Measurements from ENCODE around the gene XXYLT1. TPM values are rescaled to one million over a fixed set of nuclear protein-coding genes. Genes with fewer than 3 reads are reported as not detected.
A peak's percentile ranks its signal among the peaks of the same experiment; 100 is the strongest.

Gene XXYLT1
- polyA plus RNA-seq, 2 of the 4 experiments (the other 2 are of a cell fraction): 11.9 to 12.0 TPM

GRCh38 chr3:195101927-195102608, 168.9 kb downstream of the XXYLT1 start:
- Histone ChIP-seq H3K4me2 (peak overlapping the region; percentile 9; the same call in 1 of the 3 replicates), H3K9me3 (no peaks in the 10 kb centered on the region), H3K27ac (peak overlapping the region; percentile 53 to 89), H3K4me3 (no peak overlapping the region), H3K4me1 (peaks cover 55% of the 10 kb centered on the region)
- FAIRE-seq (no peak), DNase-seq (ENCODE audit: low read depth in 1 of 2, low spot score in 1 of 2) (no peak), ATAC-seq (no peak)
- ChIA-PET POLR2A (no interaction called here), CTCF (no interaction called here)
- TF ChIP-seq ZNF302 (CRISPR knock-in tag; IDR thresholded peaks at IDR 0.05): no peak
- TF ChIP-seq RAD21 (conservative IDR thresholded peaks at IDR 0.05 in 1 of 2, IDR thresholded peaks at IDR 0.05 in 1 of 2): no peak
- TF ChIP-seq ZFP36 (IDR thresholded peaks at IDR 0.05; ENCODE audit: borderline replicate concordance, partially characterized antibody): no peak
- TF ChIP-seq CBX2 (IDR thresholded peaks at IDR 0.05; ENCODE audit: borderline replicate concordance, low read depth): no peak
- TF ChIP-seq KDM1A (IDR thresholded peaks at IDR 0.05; ENCODE audit: low read depth): no peak
- TF ChIP-seq, protein P1, sequence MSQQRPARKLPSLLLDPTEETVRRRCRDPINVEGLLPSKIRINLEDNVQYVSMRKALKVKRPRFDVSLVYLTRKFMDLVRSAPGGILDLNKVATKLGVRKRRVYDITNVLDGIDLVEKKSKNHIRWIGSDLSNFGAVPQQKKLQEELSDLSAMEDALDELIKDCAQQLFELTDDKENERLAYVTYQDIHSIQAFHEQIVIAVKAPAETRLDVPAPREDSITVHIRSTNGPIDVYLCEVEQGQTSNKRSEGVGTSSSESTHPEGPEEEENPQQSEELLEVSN (IDR thresholded peaks at IDR 0.05; ENCODE audit: borderline replicate concordance, low read depth): no peak
- TF ChIP-seq ELK1 (IDR thresholded peaks at IDR 0.05; ENCODE audit: low read depth, low read length): no peak
- TF ChIP-seq POLR2AphosphoS2 (conservative IDR thresholded peaks at IDR 0.05; ENCODE audit: low read length): no peak
- TF ChIP-seq FOSB (CRISPR knock-in tag; IDR thresholded peaks at IDR 0.05): no peak
- TF ChIP-seq ESRRA (IDR thresholded peaks at IDR 0.05; ENCODE audit: borderline replicate concordance, low read length): no peak
- TF ChIP-seq, protein P2, sequence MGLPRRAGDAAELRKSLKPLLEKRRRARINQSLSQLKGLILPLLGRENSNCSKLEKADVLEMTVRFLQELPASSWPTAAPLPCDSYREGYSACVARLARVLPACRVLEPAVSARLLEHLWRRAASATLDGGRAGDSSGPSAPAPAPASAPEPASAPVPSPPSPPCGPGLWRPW (IDR thresholded peaks at IDR 0.05): no peak
- no peak for TF ChIP-seq KDM5A (IDR thresholded peaks at IDR 0.05)
- 95% methylated on average over 11 of the region's 13 CpGs for WGBS (ENCODE audit: missing lambda C conversion rate)

GRCh38 chr3:195101001-195101583, 169.9 kb downstream of the XXYLT1 start:
- DNase-seq (ENCODE audit: low read depth in 1 of 2, low spot score in 1 of 2) (no peak), ATAC-seq (no peak), FAIRE-seq (no peak)
- Histone ChIP-seq H3K4me3 (no peak overlapping the region), H3K27ac (peak overlapping the region; percentile 53 to 89; a peak in 5 of 6 replicates), H3K4me2 (no peak overlapping the region), H3K4me1 (peaks cover 49% of the 10 kb centered on the region), H3K9me3 (no peaks in the 10 kb centered on the region)
- no peak for TF ChIP-seq HMGXB4 (CRISPR knock-in tag; IDR thresholded peaks at IDR 0.05; ENCODE audit: borderline replicate concordance)
- TF ChIP-seq EHF (CRISPR knock-in tag; IDR thresholded peaks at IDR 0.05): no peak
- TF ChIP-seq MAFK (IDR thresholded peaks at IDR 0.05; ENCODE audit: partially characterized antibody): no peak
- TF ChIP-seq EP300 (IDR thresholded peaks at IDR 0.05): no peak
- TF ChIP-seq CHD4 (IDR thresholded peaks at IDR 0.05; ENCODE audit: borderline replicate concordance): no peak
- TF ChIP-seq MYC (IDR thresholded peaks at IDR 0.05; ENCODE audit: borderline replicate concordance, low read length): no peak
- TF ChIP-seq, protein P1 (IDR thresholded peaks at IDR 0.05; ENCODE audit: borderline replicate concordance, low read depth): no peak
- TF ChIP-seq, protein P3, sequence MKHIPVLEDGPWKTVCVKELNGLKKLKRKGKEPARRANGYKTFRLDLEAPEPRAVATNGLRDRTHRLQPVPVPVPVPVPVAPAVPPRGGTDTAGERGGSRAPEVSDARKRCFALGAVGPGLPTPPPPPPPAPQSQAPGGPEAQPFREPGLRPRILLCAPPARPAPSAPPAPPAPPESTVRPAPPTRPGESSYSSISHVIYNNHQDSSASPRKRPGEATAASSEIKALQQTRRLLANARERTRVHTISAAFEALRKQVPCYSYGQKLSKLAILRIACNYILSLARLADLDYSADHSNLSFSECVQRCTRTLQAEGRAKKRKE (CRISPR knock-in tag; IDR thresholded peaks at IDR 0.05; ENCODE audit: low read depth): no peak
- no peak for TF ChIP-seq GATA3 (IDR thresholded peaks at IDR 0.05; ENCODE audit: borderline replicate concordance)
- no peak for TF ChIP-seq BHLHE40 (IDR thresholded peaks at IDR 0.05; ENCODE audit: low read depth, low read length)
- no peak for TF ChIP-seq PHF8 (IDR thresholded peaks at IDR 0.05; ENCODE audit: borderline replicate concordance, low read depth)
- 79% methylated on average over 5 of the region's 8 CpGs for whole genome bisulfite sequencing (ENCODE audit: missing lambda C conversion rate)
- CTCF ChIA-PET: interaction anchor here (1.3 to 1.7 kb wide), 2 partner anchors 419 to 430 kb away, joined by 4 to 5 read pairs; no protein-coding TSS in a partner anchor
- POLR2A ChIA-PET: no interaction called here

All from A549 (cell line).